OCI-LY3 (cell line): Measurements from ENCODE around the gene ARID1B.

ENCODE experiments used
- H2AFZ ChIP-seq: fragments of 200-600, 300-600 bp; shearing (Covaris generic); 2 replicates; pipeline ENCODE4 v1.6.0; 2014; ENCODE audit warnings: antibody characterized with exemption, low read depth, low read length
- H3K27ac ChIP-seq: fragments of 200-600, 300-600 bp; sonication (generic); 2 replicates; pipeline ENCODE4 v1.5.1; 2014; ENCODE audit warnings: mild to moderate bottlenecking, low read length, moderate library complexity, mixed read lengths
- H3K27me3 ChIP-seq: fragments of 200-600, 300-600 bp; sonication (generic); 2 replicates; pipeline ENCODE4 v1.6.1; 2014; ENCODE audit warnings: low read depth, low read length, mixed read lengths
- H3K36me3 ChIP-seq: fragments of 200-600, 300-600 bp; sonication (generic); replicated peaks from 2 replicates; pipeline ENCODE3; 2014; ENCODE audit warnings: low read depth, low read length, mixed read lengths
- H3K4me1 ChIP-seq: fragments of 300-600, 200-600 bp; sonication (generic); 2 replicates; pipeline ENCODE4 v1.6.1; 2014; ENCODE audit warnings: low read length, mixed read lengths
- H3K4me2 ChIP-seq: fragments of 200-600, 300-600 bp; sonication (generic); 2 replicates; pipeline ENCODE4 v1.6.1; 2014; ENCODE audit warnings: low read length, mixed read lengths
- H3K4me3 ChIP-seq: fragments of 300-600, 200-600 bp; sonication (generic); 2 replicates; pipeline ENCODE4 v1.5.1; 2014; ENCODE audit warnings: antibody characterized with exemption, mild to moderate bottlenecking, low read length, moderate library complexity
- H3K79me2 ChIP-seq: fragments of 300-600, 200-600 bp; shearing (Covaris generic); 2 replicates; pipeline ENCODE4 v1.6.1; 2014; ENCODE audit warnings: mild to moderate bottlenecking, low read length, mixed read lengths
- H3K9ac ChIP-seq: fragments of 300-600, 200-600 bp; shearing (Covaris generic); 2 replicates; pipeline ENCODE4 v1.6.0; 2014; ENCODE audit warnings: mild to moderate bottlenecking, low read length, moderate library complexity
- H3K9me3 ChIP-seq: fragments of 200-600, 300-600 bp; shearing (Covaris generic); 2 replicates; pipeline ENCODE4 v1.6.1; 2014; ENCODE audit warnings: low read length, mixed read lengths; ENCODE audit not compliant: insufficient read depth
- H4K20me1 ChIP-seq: fragments of 200-600, 300-600 bp; sonication (generic); 2 replicates; pipeline ENCODE4 v1.6.1; 2016; ENCODE audit warnings: low read length, mixed read lengths; ENCODE audit not compliant: insufficient read depth
- CTCF ChIP-seq: fragments of 200-600, 300-600 bp; sonication (generic); IDR thresholded peaks from 2 replicates; pipeline ENCODE4 v1.5.1; 2014; ENCODE audit warnings: antibody characterized with exemption, low read length, low read depth
- EZH2phosphoT487 ChIP-seq: fragments of 200-600 bp; shearing (Covaris generic); IDR thresholded peaks from 2 replicates; pipeline ENCODE4 v1.6.1; 2018; ENCODE audit warnings: antibody characterized with exemption, mixed run types, low read depth

ARID1B gene

GRCh38 chr6:157152556-157152955 lies 375.4 kb downstream of the ARID1B start:
- Histone ChIP-seq H3K27ac (no peak overlapping the region), H4K20me1 (no peaks in the 10 kb centered on the region), H3K4me1 (no peaks in the 10 kb centered on the region), H3K9ac (no peak overlapping the region), H3K4me3 (no peak overlapping the region), H3K27me3 (no peaks in the 10 kb centered on the region), H2AFZ (no peak overlapping the region), H3K9me3 (no peaks in the 10 kb centered on the region), H3K36me3 (peaks cover 4% of the 10 kb centered on the region), H3K79me2 (no peaks in the 10 kb centered on the region), H3K4me2 (no peak overlapping the region)
- TF ChIP-seq EZH2phosphoT487 = no peak
- no peak for TF ChIP-seq CTCF

DNA sequence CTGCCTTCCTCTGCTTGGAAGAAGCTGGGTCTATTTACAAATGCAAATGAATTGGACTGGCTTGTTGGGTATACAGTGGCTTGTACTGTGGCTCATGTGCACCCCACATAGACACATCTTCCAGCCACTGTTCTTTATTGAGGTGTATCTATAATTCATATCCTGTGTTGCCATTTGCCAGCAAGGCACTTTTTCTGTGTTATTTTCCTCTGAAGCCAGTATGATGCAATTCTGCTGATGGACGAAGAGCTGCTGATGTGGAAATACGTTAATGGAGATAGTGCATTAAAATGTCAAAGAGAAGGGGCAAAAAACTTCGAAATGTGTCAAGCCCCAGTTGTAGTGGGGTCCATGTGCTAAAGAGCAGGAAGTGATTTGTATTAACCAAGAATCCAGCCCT lies 378.6 kb downstream of the ARID1B start:
- Histone ChIP-seq H3K4me2 (no peak overlapping the region), H3K27ac (no peak overlapping the region), H3K36me3 (peaks cover 2% of the 10 kb centered on the region)

DNA sequence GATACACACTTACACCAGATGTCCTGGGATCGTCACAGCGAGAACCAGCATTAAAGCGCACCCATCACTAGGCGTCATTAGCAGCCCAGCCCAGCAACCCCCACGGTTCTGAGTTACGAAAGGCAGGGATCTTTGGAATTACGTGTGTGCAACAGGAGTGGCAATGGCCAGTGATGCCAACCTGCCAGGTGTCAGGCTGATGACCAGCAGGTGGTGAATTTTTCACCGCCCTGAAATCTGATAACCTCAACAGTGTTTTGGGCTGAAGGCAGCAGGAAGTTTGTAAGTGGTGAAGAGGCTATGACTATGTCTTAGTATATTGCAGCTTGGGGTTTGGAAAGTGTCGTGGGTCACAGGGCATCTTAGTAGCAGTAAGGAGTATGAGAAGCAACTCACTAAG lies 380.1 kb downstream of the ARID1B start:
- H3K4me1 ChIP-seq = no peaks in the 10 kb centered on the region
- H3K36me3 ChIP-seq = no peaks in the 10 kb centered on the region
- H3K4me2 ChIP-seq = no peak overlapping the region

More for the DNA sequence above, 378.6 kb downstream of the ARID1B start:
- Histone ChIP-seq H3K4me1 (no peaks in the 10 kb centered on the region), H3K27me3 (no peaks in the 10 kb centered on the region), H3K9me3 (no peaks in the 10 kb centered on the region), H4K20me1 (no peaks in the 10 kb centered on the region), H3K4me3 (no peak overlapping the region), H3K79me2 (no peaks in the 10 kb centered on the region), H2AFZ (no peak overlapping the region), H3K9ac (no peak overlapping the region)
- TF ChIP-seq EZH2phosphoT487 = no peak
- TF ChIP-seq CTCF = no peak

DNA sequence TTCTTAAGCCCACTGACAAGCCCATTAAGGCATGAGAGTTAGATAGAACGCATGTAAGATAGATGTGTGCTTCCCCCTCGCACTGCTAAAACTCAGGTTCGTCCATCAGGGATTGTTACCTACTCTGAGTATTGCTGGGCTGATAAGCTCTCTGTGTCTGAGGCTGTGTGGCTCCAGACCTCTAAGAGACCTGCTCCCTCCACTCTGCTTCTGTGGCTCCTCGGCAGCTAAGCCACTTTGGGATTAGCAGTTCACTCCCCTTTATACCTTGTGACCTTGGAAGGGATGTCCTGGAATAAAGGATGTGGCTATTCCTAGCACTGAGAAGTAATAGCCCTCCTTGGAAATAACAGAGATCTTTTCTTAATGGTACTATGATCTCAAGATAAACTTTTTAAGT lies 381.3 kb downstream of the ARID1B start:
- no peaks in the 10 kb centered on the region for H3K4me1 ChIP-seq
- H4K20me1 ChIP-seq = no peaks in the 10 kb centered on the region
- no peak overlapping the region for H3K4me3 ChIP-seq
- H3K36me3 ChIP-seq = no peaks in the 10 kb centered on the region
- H2AFZ ChIP-seq = no peak overlapping the region
- H3K79me2 ChIP-seq = no peaks in the 10 kb centered on the region
- no peak overlapping the region for H3K4me2 ChIP-seq
- TF ChIP-seq CTCF = no peak
- TF ChIP-seq EZH2phosphoT487 = no peak
- no peak overlapping the region for H3K27ac ChIP-seq
- H3K9ac ChIP-seq = no peak overlapping the region
- no peaks in the 10 kb centered on the region for H3K9me3 ChIP-seq
- H3K27me3 ChIP-seq = no peaks in the 10 kb centered on the region

More for the DNA sequence above, 380.1 kb downstream of the ARID1B start:
- no peaks in the 10 kb centered on the region for H3K27me3 ChIP-seq
- no peak for TF ChIP-seq CTCF
- no peak for TF ChIP-seq EZH2phosphoT487
- no peak overlapping the region for H3K9ac ChIP-seq
- H4K20me1 ChIP-seq = no peaks in the 10 kb centered on the region
- no peak overlapping the region for H2AFZ ChIP-seq
- no peaks in the 10 kb centered on the region for H3K9me3 ChIP-seq
- no peak overlapping the region for H3K4me3 ChIP-seq
- H3K27ac ChIP-seq = no peak overlapping the region
- H3K79me2 ChIP-seq = no peaks in the 10 kb centered on the region
